ENCODE results near the gene KCNIP4.

Gene KCNIP4

GRCh38 chr4:20926529-20926928 lies 1022.0 kb downstream of the KCNIP4 start:
- Mint-ChIP-seq H3K27ac (no peak overlapping the region), H3K27me3 (no peaks in the 10 kb centered on the region), H3K4me3 (no peak overlapping the region), H3K36me3 (ENCODE audit: low read depth) (no peaks in the 10 kb centered on the region), H3K4me1 (ENCODE audit: low read depth) (no peaks in the 10 kb centered on the region), H3K9me3 (peaks cover 2% of the 10 kb centered on the region)

- Mint-ChIP-seq H3K36me3 (ENCODE audit: low read depth) (no peaks in the 10 kb centered on the region), H3K27me3 (no peaks in the 10 kb centered on the region), H3K4me3 (no peak overlapping the region)
These were observed 1023.4 kb downstream of the KCNIP4 start for GRCh38 chr4:20925176-20925575.

GRCh38 chr4:20922962-20923361 lies 1025.6 kb downstream of the KCNIP4 start:
- Mint-ChIP-seq H3K36me3 (ENCODE audit: low read depth) (no peaks in the 10 kb centered on the region), H3K4me3 (no peak overlapping the region)

More at GRCh38 chr4:20925176-20925575, 1023.4 kb downstream of the KCNIP4 start:
- no peaks in the 10 kb centered on the region for H3K4me1 Mint-ChIP-seq (ENCODE audit: low read depth)
- H3K27ac Mint-ChIP-seq, result no peak overlapping the region
- H3K9me3 Mint-ChIP-seq, result peaks cover 8% of the 10 kb centered on the region

GRCh38 chr4:20916106-20916505 lies 1032.5 kb downstream of the KCNIP4 start:
- H3K4me3 Mint-ChIP-seq, result no peak overlapping the region
- H3K27me3 Mint-ChIP-seq, result no peaks in the 10 kb centered on the region
- peaks cover 28% of the 10 kb centered on the region for H3K4me1 Mint-ChIP-seq (ENCODE audit: low read depth)
- H3K27ac Mint-ChIP-seq, result peak overlapping the region; percentile 1
- H3K9me3 Mint-ChIP-seq, result peaks cover 7% of the 10 kb centered on the region
- H3K36me3 Mint-ChIP-seq (ENCODE audit: low read depth), result no peaks in the 10 kb centered on the region

More at GRCh38 chr4:20922962-20923361, 1025.6 kb downstream of the KCNIP4 start:
- peaks cover 8% of the 10 kb centered on the region for H3K9me3 Mint-ChIP-seq
- no peaks in the 10 kb centered on the region for H3K27me3 Mint-ChIP-seq
- peaks cover 1% of the 10 kb centered on the region for H3K4me1 Mint-ChIP-seq (ENCODE audit: low read depth)
- no peak overlapping the region for H3K27ac Mint-ChIP-seq

- H3K4me3 Mint-ChIP-seq, result no peak overlapping the region
- H3K27ac Mint-ChIP-seq, result no peak overlapping the region
- H3K36me3 Mint-ChIP-seq (ENCODE audit: low read depth), result no peaks in the 10 kb centered on the region
- H3K4me1 Mint-ChIP-seq (ENCODE audit: low read depth), result no peaks in the 10 kb centered on the region
- H3K9me3 Mint-ChIP-seq, result no peaks in the 10 kb centered on the region
- no peaks in the 10 kb centered on the region for H3K27me3 Mint-ChIP-seq
These were observed 1043.6 kb downstream of the KCNIP4 start for GRCh38 chr4:20904966-20905365.

- H3K27me3 Mint-ChIP-seq, result no peaks in the 10 kb centered on the region
- no peak overlapping the region for H3K4me3 Mint-ChIP-seq
- no peaks in the 10 kb centered on the region for H3K9me3 Mint-ChIP-seq
- H3K4me1 Mint-ChIP-seq (ENCODE audit: low read depth), result no peaks in the 10 kb centered on the region
- no peaks in the 10 kb centered on the region for H3K36me3 Mint-ChIP-seq (ENCODE audit: low read depth)
- no peak overlapping the region for H3K27ac Mint-ChIP-seq
These were observed 1046.7 kb downstream of the KCNIP4 start for GRCh38 chr4:20901851-20902250.

GRCh38 chr4:20899591-20899990 lies 1049.0 kb downstream of the KCNIP4 start:
- no peaks in the 10 kb centered on the region for H3K4me1 Mint-ChIP-seq (ENCODE audit: low read depth)
- H3K4me3 Mint-ChIP-seq, result no peak overlapping the region
- no peaks in the 10 kb centered on the region for H3K27me3 Mint-ChIP-seq
- no peak overlapping the region for H3K27ac Mint-ChIP-seq
- H3K9me3 Mint-ChIP-seq, result peaks cover 4% of the 10 kb centered on the region
- no peaks in the 10 kb centered on the region for H3K36me3 Mint-ChIP-seq (ENCODE audit: low read depth)

- Mint-ChIP-seq H3K36me3 (ENCODE audit: low read depth) (no peaks in the 10 kb centered on the region), H3K9me3 (peaks cover 6% of the 10 kb centered on the region), H3K27ac (no peak overlapping the region), H3K4me3 (no peak overlapping the region), H3K4me1 (ENCODE audit: low read depth) (no peaks in the 10 kb centered on the region), H3K27me3 (no peaks in the 10 kb centered on the region)
These were observed 1052.6 kb downstream of the KCNIP4 start for GRCh38 chr4:20895988-20896387.

- Mint-ChIP-seq H3K27ac (no peak overlapping the region), H3K9me3 (peaks cover 9% of the 10 kb centered on the region), H3K27me3 (no peaks in the 10 kb centered on the region), H3K4me1 (ENCODE audit: low read depth) (no peaks in the 10 kb centered on the region), H3K36me3 (ENCODE audit: low read depth) (no peaks in the 10 kb centered on the region), H3K4me3 (no peak overlapping the region)
These were observed 1053.4 kb downstream of the KCNIP4 start for GRCh38 chr4:20895208-20895607.

GRCh38 chr4:20890761-20891160 lies 1057.8 kb downstream of the KCNIP4 start:
- H3K27me3 Mint-ChIP-seq, result no peaks in the 10 kb centered on the region
- peaks cover 10% of the 10 kb centered on the region for H3K9me3 Mint-ChIP-seq
- H3K4me3 Mint-ChIP-seq, result no peak overlapping the region
- no peak overlapping the region for H3K27ac Mint-ChIP-seq
- no peaks in the 10 kb centered on the region for H3K36me3 Mint-ChIP-seq (ENCODE audit: low read depth)
- no peaks in the 10 kb centered on the region for H3K4me1 Mint-ChIP-seq (ENCODE audit: low read depth)

GRCh38 chr4:20889901-20890300 lies 1058.7 kb downstream of the KCNIP4 start:
- no peak overlapping the region for H3K4me3 Mint-ChIP-seq

GRCh38 chr4:20883677-20884076 lies 1064.9 kb downstream of the KCNIP4 start:
- Mint-ChIP-seq H3K36me3 (ENCODE audit: low read depth) (no peaks in the 10 kb centered on the region), H3K27me3 (no peaks in the 10 kb centered on the region), H3K9me3 (peaks cover 6% of the 10 kb centered on the region)

More at GRCh38 chr4:20889901-20890300, 1058.7 kb downstream of the KCNIP4 start:
- no peak overlapping the region for H3K27ac Mint-ChIP-seq
- H3K36me3 Mint-ChIP-seq (ENCODE audit: low read depth), result no peaks in the 10 kb centered on the region
- H3K9me3 Mint-ChIP-seq, result peaks cover 10% of the 10 kb centered on the region
- no peaks in the 10 kb centered on the region for H3K4me1 Mint-ChIP-seq (ENCODE audit: low read depth)
- H3K27me3 Mint-ChIP-seq, result no peaks in the 10 kb centered on the region

GRCh38 chr4:20883231-20883630 lies 1065.3 kb downstream of the KCNIP4 start:
- H3K27me3 Mint-ChIP-seq, result no peaks in the 10 kb centered on the region
- H3K4me3 Mint-ChIP-seq, result no peak overlapping the region
- H3K4me1 Mint-ChIP-seq (ENCODE audit: low read depth), result peaks cover 3% of the 10 kb centered on the region
- H3K9me3 Mint-ChIP-seq, result peaks cover 10% of the 10 kb centered on the region
- H3K27ac Mint-ChIP-seq, result no peak overlapping the region
- H3K36me3 Mint-ChIP-seq (ENCODE audit: low read depth), result no peaks in the 10 kb centered on the region

More at GRCh38 chr4:20883677-20884076, 1064.9 kb downstream of the KCNIP4 start:
- H3K4me3 Mint-ChIP-seq, result no peak overlapping the region
- H3K27ac Mint-ChIP-seq, result no peak overlapping the region
- H3K4me1 Mint-ChIP-seq (ENCODE audit: low read depth), result peaks cover 3% of the 10 kb centered on the region

GRCh38 chr4:20882500-20882899 lies 1066.1 kb downstream of the KCNIP4 start:
- Mint-ChIP-seq H3K4me3 (no peak overlapping the region), H3K27me3 (no peaks in the 10 kb centered on the region)

GRCh38 chr4:20881658-20882057 lies 1066.9 kb downstream of the KCNIP4 start:
- Mint-ChIP-seq H3K27me3 (no peaks in the 10 kb centered on the region), H3K9me3 (peaks cover 6% of the 10 kb centered on the region), H3K36me3 (ENCODE audit: low read depth) (no peaks in the 10 kb centered on the region), H3K4me3 (no peak overlapping the region), H3K27ac (no peak overlapping the region), H3K4me1 (ENCODE audit: low read depth) (peaks cover 3% of the 10 kb centered on the region)

More at GRCh38 chr4:20882500-20882899, 1066.1 kb downstream of the KCNIP4 start:
- H3K4me1 Mint-ChIP-seq (ENCODE audit: low read depth), result peaks cover 3% of the 10 kb centered on the region
- peaks cover 11% of the 10 kb centered on the region for H3K9me3 Mint-ChIP-seq
- no peak overlapping the region for H3K27ac Mint-ChIP-seq
- H3K36me3 Mint-ChIP-seq (ENCODE audit: low read depth), result no peaks in the 10 kb centered on the region

GRCh38 chr4:20878806-20879205 lies 1069.8 kb downstream of the KCNIP4 start:
- peaks cover 3% of the 10 kb centered on the region for H3K4me1 Mint-ChIP-seq (ENCODE audit: low read depth)
- no peaks in the 10 kb centered on the region for H3K27me3 Mint-ChIP-seq
- H3K36me3 Mint-ChIP-seq (ENCODE audit: low read depth), result no peaks in the 10 kb centered on the region
- H3K9me3 Mint-ChIP-seq, result peaks cover 6% of the 10 kb centered on the region
- no peak overlapping the region for H3K27ac Mint-ChIP-seq
- H3K4me3 Mint-ChIP-seq, result no peak overlapping the region
